Progenitor cell of endocrine pancreas (in vitro differentiated cells): Measurements from ENCODE around the gene SPTLC2. TPM values are rescaled to one million over a fixed set of nuclear protein-coding genes. Genes with fewer than 3 reads are reported as not detected.

Source experiments
- DNase-seq: peaks from one replicate; pipeline ENCODE4 v3.0.0; 2021; ENCODE audit warnings: low spot score; ENCODE audit not compliant: unreplicated experiment
- H3K27ac Mint-ChIP-seq: 2 replicates; pipeline ENCODE4 v1.8.0; 2021; ENCODE audit warnings: mild to moderate bottlenecking, moderate library complexity, mixed read lengths
- H3K27me3 Mint-ChIP-seq: 2 replicates; pipeline ENCODE4 v1.8.0; 2021; ENCODE audit warnings: mixed read lengths
- H3K36me3 Mint-ChIP-seq: 2 replicates; pipeline ENCODE4 v1.8.0; 2022; ENCODE audit warnings: mixed read lengths; ENCODE audit not compliant: insufficient read depth
- H3K4me1 Mint-ChIP-seq: 2 replicates; pipeline ENCODE4 v1.8.0; 2021; ENCODE audit warnings: low read depth, mixed read lengths
- H3K4me3 Mint-ChIP-seq: 2 replicates; pipeline ENCODE4 v1.8.0; 2021; ENCODE audit warnings: low read depth, mild to moderate bottlenecking, moderate library complexity, mixed read lengths
- H3K9me3 Mint-ChIP-seq: 2 replicates; pipeline ENCODE4 v1.8.0; 2021; ENCODE audit warnings: low read depth, mixed read lengths
- total RNA-seq: library from RNA; stranded (reverse); gene quantifications from 2 replicates; pipeline ENCODE4 v1.2.1, GENCODE V29; 2021
- TF ChIP-seq, protein P1 (sequence below): fragments of 200-600 bp; sonication (generic); IDR thresholded peaks from one replicate; pipeline ENCODE4 v1.5.0; 2021; ENCODE audit warnings: antibody characterized with exemption, mild to moderate bottlenecking; ENCODE audit not compliant: unreplicated experiment

SPTLC2 gene
- total RNA-seq, 1 donor from 2014 or later: 53.6 TPM

DNA sequence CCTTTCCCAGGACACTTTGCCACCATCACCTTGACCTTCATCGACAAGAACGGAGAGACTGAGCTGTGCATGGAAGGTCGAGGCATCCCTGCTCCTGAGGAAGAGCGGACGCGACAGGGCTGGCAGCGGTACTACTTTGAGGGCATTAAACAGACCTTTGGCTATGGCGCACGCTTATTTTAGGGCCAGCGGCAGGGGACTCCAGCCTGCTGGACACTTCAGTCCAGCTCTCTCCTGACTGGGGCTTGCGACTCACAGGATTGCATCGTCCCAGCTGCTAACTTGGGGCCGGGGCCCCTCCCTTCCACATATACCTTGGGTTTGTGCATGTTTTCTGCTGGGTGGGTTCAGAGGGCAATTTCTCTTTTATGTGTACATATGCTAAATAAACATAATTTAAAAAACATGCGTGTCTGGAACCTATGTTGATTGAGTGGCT, 147.4 kb downstream of the SPTLC2 start:
- Mint-ChIP-seq H3K9me3 (no peaks in the 10 kb centered on the region), H3K27me3 (no peaks in the 10 kb centered on the region), H3K36me3 (peaks cover 15% of the 10 kb centered on the region), H3K4me1 (peaks cover 5% of the 10 kb centered on the region), H3K27ac (peak overlapping the region; percentile 52), H3K4me3 (no peak overlapping the region)
- DNase-seq: no peak
- TF ChIP-seq, protein P1, sequence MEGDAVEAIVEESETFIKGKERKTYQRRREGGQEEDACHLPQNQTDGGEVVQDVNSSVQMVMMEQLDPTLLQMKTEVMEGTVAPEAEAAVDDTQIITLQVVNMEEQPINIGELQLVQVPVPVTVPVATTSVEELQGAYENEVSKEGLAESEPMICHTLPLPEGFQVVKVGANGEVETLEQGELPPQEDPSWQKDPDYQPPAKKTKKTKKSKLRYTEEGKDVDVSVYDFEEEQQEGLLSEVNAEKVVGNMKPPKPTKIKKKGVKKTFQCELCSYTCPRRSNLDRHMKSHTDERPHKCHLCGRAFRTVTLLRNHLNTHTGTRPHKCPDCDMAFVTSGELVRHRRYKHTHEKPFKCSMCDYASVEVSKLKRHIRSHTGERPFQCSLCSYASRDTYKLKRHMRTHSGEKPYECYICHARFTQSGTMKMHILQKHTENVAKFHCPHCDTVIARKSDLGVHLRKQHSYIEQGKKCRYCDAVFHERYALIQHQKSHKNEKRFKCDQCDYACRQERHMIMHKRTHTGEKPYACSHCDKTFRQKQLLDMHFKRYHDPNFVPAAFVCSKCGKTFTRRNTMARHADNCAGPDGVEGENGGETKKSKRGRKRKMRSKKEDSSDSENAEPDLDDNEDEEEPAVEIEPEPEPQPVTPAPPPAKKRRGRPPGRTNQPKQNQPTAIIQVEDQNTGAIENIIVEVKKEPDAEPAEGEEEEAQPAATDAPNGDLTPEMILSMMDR: no peak

DNA sequence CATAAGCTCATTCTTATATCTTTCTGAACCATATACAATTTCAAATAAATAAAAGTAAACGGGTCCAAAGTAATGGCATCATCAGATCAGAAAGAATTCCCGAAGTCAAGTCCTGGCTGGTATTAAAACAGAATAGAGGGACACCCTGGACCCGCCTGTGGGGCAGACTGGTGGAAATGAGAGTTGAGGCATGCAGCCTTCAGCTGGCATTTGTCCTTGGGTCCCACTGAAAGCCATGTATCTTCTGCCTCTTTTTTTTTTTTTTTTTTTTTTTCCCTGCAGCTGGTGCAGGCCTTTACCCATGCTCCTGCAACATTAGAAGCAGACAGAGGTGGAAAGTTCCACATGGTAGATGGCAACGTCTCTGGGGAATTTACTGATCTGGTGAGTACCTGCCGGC, 148.6 kb downstream of the SPTLC2 start:
- DNase-seq: no peak
- Mint-ChIP-seq H3K9me3 (no peaks in the 10 kb centered on the region), H3K4me1 (peaks cover 5% of the 10 kb centered on the region), H3K27ac (no peak overlapping the region), H3K4me3 (no peak overlapping the region), H3K36me3 (peaks cover 19% of the 10 kb centered on the region), H3K27me3 (no peaks in the 10 kb centered on the region)
- TF ChIP-seq, protein P1: no peak

DNA sequence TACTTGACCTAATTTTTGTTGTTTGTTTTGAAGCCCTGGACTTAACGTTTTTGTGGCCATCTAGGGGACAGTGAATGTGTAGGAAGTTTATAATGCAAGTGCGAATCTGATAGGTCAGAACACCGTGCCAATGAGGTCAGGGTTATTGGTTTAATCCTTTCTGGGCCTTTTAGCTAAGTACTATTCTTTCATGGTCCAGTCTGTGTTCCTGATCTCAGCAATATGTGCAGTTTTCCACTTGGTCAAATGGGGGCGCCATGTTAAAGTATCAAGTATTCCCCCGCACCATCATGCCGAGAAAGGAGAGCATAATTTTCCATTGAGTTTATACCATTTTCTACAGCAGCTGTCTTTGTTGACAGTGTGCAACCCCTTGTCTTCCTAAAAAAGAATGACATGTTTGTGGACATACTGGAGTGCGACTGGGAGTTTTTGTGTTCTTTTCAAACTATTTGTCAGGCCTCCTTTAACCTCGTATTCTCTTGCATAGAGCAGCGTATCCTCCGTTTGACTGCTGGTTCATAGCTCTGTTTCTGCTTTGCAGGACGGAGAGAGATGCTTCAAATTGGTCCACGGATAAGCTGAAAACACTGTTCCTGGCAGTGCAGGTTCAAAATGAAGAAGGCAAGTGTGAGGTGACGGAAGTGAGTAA, 157.2 kb downstream of the SPTLC2 start:
- no peaks in the 10 kb centered on the region for H3K27me3 Mint-ChIP-seq
- no peaks in the 10 kb centered on the region for H3K9me3 Mint-ChIP-seq
- peaks cover 23% of the 10 kb centered on the region for H3K36me3 Mint-ChIP-seq

DNA sequence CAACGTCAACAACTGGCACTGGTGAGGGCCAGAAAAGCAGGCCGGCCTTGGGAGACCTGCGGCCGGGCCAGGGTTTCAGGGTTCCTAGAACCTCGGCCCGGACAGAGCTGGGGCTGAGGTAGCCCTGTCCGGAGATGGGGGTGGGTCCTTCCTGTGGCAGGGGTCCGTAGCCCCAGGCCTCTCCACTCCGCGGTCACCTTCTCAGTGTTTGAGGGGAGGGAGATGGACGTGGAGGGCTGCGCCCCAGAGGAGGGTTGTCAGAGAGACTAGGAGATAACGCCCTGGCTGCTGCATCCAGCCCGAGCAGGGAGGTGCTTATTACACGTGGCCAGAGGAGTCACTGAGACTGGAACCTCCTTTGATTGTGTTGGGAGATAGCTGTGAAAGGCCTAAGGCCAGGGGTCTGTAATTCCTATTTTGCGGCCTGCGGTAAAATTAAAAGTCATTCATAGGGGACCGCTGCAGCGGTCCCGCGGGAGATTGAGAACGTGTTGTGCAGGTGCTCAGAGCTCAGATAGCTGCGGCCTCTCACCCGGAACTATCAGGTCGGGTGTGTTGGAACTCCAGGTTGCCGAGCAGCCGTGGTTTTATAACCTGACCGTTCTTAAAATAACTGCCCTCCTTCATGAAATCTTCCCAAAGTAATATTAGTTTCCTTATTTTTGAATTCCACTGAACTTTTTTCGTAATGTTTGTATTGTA, 158.0 kb downstream of the SPTLC2 start:
- Mint-ChIP-seq H3K9me3 (no peaks in the 10 kb centered on the region), H3K27me3 (no peaks in the 10 kb centered on the region), H3K4me1 (peaks cover 25% of the 10 kb centered on the region), H3K27ac (peak overlapping the region; percentile 100), H3K4me3 (peak overlapping the region; percentile 100), H3K36me3 (peaks cover 19% of the 10 kb centered on the region)
- DNase-seq: no peak
- TF ChIP-seq, protein P1: no peak

More for the DNA sequence above, 157.2 kb downstream of the SPTLC2 start:
- Mint-ChIP-seq H3K4me3 (peak overlapping the region; percentile 100), H3K27ac (peak overlapping the region; percentile 100), H3K4me1 (peaks cover 25% of the 10 kb centered on the region)
- TF ChIP-seq, protein P1: peak; percentile 62
- no peak for DNase-seq

DNA sequence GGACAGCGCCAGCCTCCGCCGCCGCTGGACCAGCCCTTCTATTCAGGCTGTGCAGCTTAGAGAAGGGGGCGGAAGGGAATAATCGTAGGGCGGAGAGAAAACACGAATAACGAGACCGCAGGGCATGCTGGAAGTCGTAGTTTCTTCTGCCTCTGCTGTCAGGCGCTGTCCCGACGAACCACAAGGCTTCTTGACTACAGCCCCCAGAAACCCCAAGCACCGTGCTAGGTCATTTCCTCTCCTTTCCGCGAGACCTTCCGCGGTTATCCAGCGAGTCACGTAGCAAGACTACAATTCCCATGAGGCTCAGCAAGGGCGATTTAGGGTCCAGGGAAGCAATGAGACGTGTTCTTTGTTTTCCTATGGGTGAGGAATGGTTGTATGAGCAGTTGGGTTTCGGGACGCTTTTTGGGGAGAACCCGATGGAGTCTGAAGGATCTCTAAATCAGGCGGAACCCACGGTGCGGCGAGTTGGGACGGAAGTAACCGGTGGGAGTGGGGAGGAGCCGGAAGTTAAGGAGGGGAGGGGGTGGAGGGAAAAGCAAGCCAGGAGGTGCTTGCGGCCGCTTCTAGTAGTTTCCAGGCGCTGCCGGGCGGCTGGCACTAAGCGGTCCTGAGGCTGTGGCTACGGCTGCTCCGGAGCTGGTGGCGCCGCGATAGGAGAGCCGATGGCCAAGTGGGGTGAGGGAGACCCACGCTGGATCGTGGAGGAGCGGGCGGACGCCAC, 158.8 kb downstream of the SPTLC2 start, which contains the start of the genes AHSA1 and VIPAS39:
AHSA1 (plus strand) TSS at position 572 of the 727 bp plus-strand sequence; CDS start at position 669, 97 bp downstream.
VIPAS39 (minus strand) TSS at position 80 of the 727 bp plus-strand sequence. CDS start 3,499 bp downstream, outside the sequence.
- H3K27me3 Mint-ChIP-seq: no peaks in the 10 kb centered on the region
- H3K4me3 Mint-ChIP-seq: peak within 1 kb of the TSS; percentile 100
- TF ChIP-seq, protein P1: no peak
- H3K27ac Mint-ChIP-seq: peak within 1 kb of the TSS; percentile 100
- H3K36me3 Mint-ChIP-seq: peaks cover 22% of the 10 kb centered on the region
- peaks cover 25% of the 10 kb centered on the region for H3K4me1 Mint-ChIP-seq
- H3K9me3 Mint-ChIP-seq: no peaks in the 10 kb centered on the region
- peak; percentile 77 for DNase-seq
